Brain microvascular endothelial cell (primary cell): ENCODE data around the gene STXBP3.

Source experiments
- DNase-seq: peaks from one replicate; pipeline ENCODE4 v3.0.0-alpha.2; 2020
- H3K27ac ChIP-seq: fragments of 250-450 bp; sonication (Bioruptor Pico); 2 replicates; pipeline ENCODE4 v1.5.1; 2020; ENCODE audit warnings: mild to moderate bottlenecking, moderate library complexity
- H3K27me3 ChIP-seq: fragments of 250-450 bp; sonication (Bioruptor Pico); replicated peaks from 2 replicates; pipeline ENCODE4 v1.5.1; 2020; ENCODE audit warnings: mild to moderate bottlenecking
- H3K36me3 ChIP-seq: fragments of 250-450 bp; sonication (Bioruptor Pico); replicated peaks from 2 replicates; pipeline ENCODE4 v1.5.1; 2020; ENCODE audit warnings: mild to moderate bottlenecking
- H3K4me3 ChIP-seq: 2 replicates; pipeline ENCODE4 v1.5.1; 2011; ENCODE audit warnings: low read depth, mild to moderate bottlenecking, control low read depth, low read length, moderate library complexity
- CTCF ChIP-seq: IDR thresholded peaks from 2 replicates; pipeline ENCODE4 v1.5.1; 2011; ENCODE audit warnings: low read depth, mild to moderate bottlenecking, moderate library complexity, low read length, control low read depth, inconsistent platforms; ENCODE audit errors: missing control alignments
- in situ Hi-C: cut with HindIII; loops from 2 replicates; pipeline ENCODE4 v1.10.0; 2017; ENCODE audit warnings: low sequenced_read_pairs, low pct_ligation_motif_present

The STXBP3 gene

GRCh38 chr1:108799001-108799400 lies 52.5 kb downstream of the STXBP3 start:
- Histone ChIP-seq H3K4me3 (no peak overlapping the region), H3K27ac (no peak overlapping the region), H3K36me3 (peaks cover 32% of the 10 kb centered on the region), H3K27me3 (no peaks in the 10 kb centered on the region)
- no peak for TF ChIP-seq CTCF
- DNase-seq = no peak
- in situ Hi-C loops = no loop called here

GRCh38 chr1:108801101-108801500 lies 54.6 kb downstream of the STXBP3 start:
- no peak for DNase-seq
- no peak for TF ChIP-seq CTCF
- in situ Hi-C loops = no loop called here
- Histone ChIP-seq H3K27ac (no peak overlapping the region), H3K27me3 (no peaks in the 10 kb centered on the region), H3K36me3 (peaks cover 25% of the 10 kb centered on the region), H3K4me3 (no peak overlapping the region)

GRCh38 chr1:108803548-108803947 lies 57.1 kb downstream of the STXBP3 start:
- H3K36me3 ChIP-seq = peaks cover 25% of the 10 kb centered on the region
- no peaks in the 10 kb centered on the region for H3K27me3 ChIP-seq
- TF ChIP-seq CTCF = no peak
- in situ Hi-C loops = no loop called here
- H3K27ac ChIP-seq = no peak overlapping the region
- DNase-seq = no peak
- H3K4me3 ChIP-seq = no peak overlapping the region

- Histone ChIP-seq H3K36me3 (peaks cover 19% of the 10 kb centered on the region), H3K27ac (no peak overlapping the region), H3K27me3 (no peaks in the 10 kb centered on the region), H3K4me3 (no peak overlapping the region)
- in situ Hi-C loops = no loop called here
- no peak for DNase-seq
- no peak for TF ChIP-seq CTCF
These were observed 62.0 kb downstream of the STXBP3 start for GRCh38 chr1:108808438-108808837.

- Histone ChIP-seq H3K4me3 (no peak overlapping the region), H3K27ac (no peak overlapping the region), H3K36me3 (peaks cover 8% of the 10 kb centered on the region), H3K27me3 (no peaks in the 10 kb centered on the region)
- in situ Hi-C loops = no loop called here
- no peak for TF ChIP-seq CTCF
- no peak for DNase-seq
These were observed 65.1 kb downstream of the STXBP3 start for GRCh38 chr1:108811611-108812010.

GRCh38 chr1:108813326-108813725 lies 66.9 kb downstream of the STXBP3 start:
- in situ Hi-C loops = no loop called here
- Histone ChIP-seq H3K36me3 (peaks cover 4% of the 10 kb centered on the region), H3K4me3 (no peak overlapping the region), H3K27ac (no peak overlapping the region), H3K27me3 (no peaks in the 10 kb centered on the region)
- no peak for TF ChIP-seq CTCF
- no peak for DNase-seq
